GM12878 (cell line): ENCODE measurements around the gene PTPN22. TPM values are rescaled to one million over a fixed set of nuclear protein-coding genes. Genes with fewer than 3 reads are reported as not detected.
A peak's percentile ranks its signal among the peaks of the same experiment; 100 is the strongest.

ENCODE experiments used
- ATAC-seq: fragments of 200-7000 bp; cut with Tn5 transposase; 3 replicates; pipeline ENCODE4 v1.9.1; 2020; ENCODE audit warnings: mild to moderate bottlenecking, moderate library complexity
- BruUV-seq: library from RNA; stranded (reverse); fragments of 400-500 nt; replicated peaks from 2 replicates; lab custom pipeline; 2021; lab: Mats Ljungman, UMichigan
- CTCF ChIA-PET: fragments of 300-600 bp; sonication (Branson Sonifier 250); formaldehyde crosslinking; extraction: SDS; loops from one replicate; lab custom pipeline; 2021; ENCODE audit warnings: inconsistent platforms; lab: Yijun Ruan, JAX
- POLR2A ChIA-PET: fragments of 350-600 bp; formaldehyde crosslinking; extraction: SDS; loops from one replicate; lab custom pipeline; 2021; ENCODE audit warnings: inconsistent platforms; lab: Charles Lee
- RAD21 ChIA-PET: fragments of 300-600 bp; sonication (Branson Sonifier 250); formaldehyde crosslinking; loops from one replicate; lab custom pipeline; 2023; ENCODE audit warnings: antibody characterized with exemption; ENCODE audit not compliant: unreplicated experiment; lab: Charles Lee
- SMC1A ChIA-PET: fragments of 300-600 bp; sonication (Branson Sonifier 250); formaldehyde crosslinking; loops from one replicate; lab custom pipeline; 2023; ENCODE audit not compliant: unreplicated experiment, uncharacterized antibody; lab: Charles Lee
- DNase-seq: peaks from one replicate; pipeline ENCODE4 v3.0.0-alpha.2; 2011; ENCODE audit warnings: low read depth, low spot score
- FAIRE-seq: peaks from 3 replicates; lab custom pipeline; 2011; peaks lifted over from hg19 to GRCh38; lab: Jason Lieb, UNC
- H2AFZ ChIP-seq: 2 replicates; pipeline ENCODE4 v1.6.0; 2011; ENCODE audit warnings: low read depth, low read length, control low read depth; ENCODE audit not compliant: control insufficient read depth
- H3K27ac ChIP-seq: 2 replicates; pipeline ENCODE4 v1.5.1; 2011; ENCODE audit warnings: control low read depth; ENCODE audit not compliant: control insufficient read depth, insufficient read depth
- H3K27me3 ChIP-seq, 2 experiments: replicated peaks in 1 of 2; 2 replicates each; pipeline versions ENCODE4 v1.6.0 to v1.6.1; 2011; ENCODE audit warnings: low read length in 1 of 2; ENCODE audit not compliant: control insufficient read depth in 2 of 2, insufficient read depth in 2 of 2
- H3K36me3 ChIP-seq, 2 experiments: 2 replicates each; pipeline ENCODE4 v1.5.1; 2011; ENCODE audit warnings: low read length in 1 of 2; ENCODE audit not compliant: control insufficient read depth in 2 of 2, insufficient read depth in 2 of 2
- H3K4me1 ChIP-seq: 2 replicates; pipeline ENCODE4 v1.6.1; 2011; ENCODE audit warnings: mild to moderate bottlenecking, low read length, moderate library complexity, mixed read lengths; ENCODE audit not compliant: control insufficient read depth, insufficient read depth
- H3K4me2 ChIP-seq: 2 replicates; pipeline ENCODE4 v1.6.0; 2011; ENCODE audit warnings: control low read depth; ENCODE audit not compliant: control insufficient read depth, insufficient read depth
- H3K4me3 ChIP-seq: fragments of 200-600 bp; sonication (generic); 2 replicates; pipeline ENCODE4 v1.5.1; 2016
- H3K79me2 ChIP-seq: 2 replicates; pipeline ENCODE4 v1.6.0; 2011; ENCODE audit warnings: low read length; ENCODE audit not compliant: control insufficient read depth, insufficient read depth
- H3K9ac ChIP-seq: 2 replicates; pipeline ENCODE4 v1.8.0; 2011; ENCODE audit warnings: low read length, control low read depth, mixed read lengths; ENCODE audit not compliant: control insufficient read depth, insufficient read depth
- H3K9me3 ChIP-seq: replicated peaks from 3 replicates; pipeline ENCODE4 v1.5.1; 2011; ENCODE audit warnings: mild to moderate bottlenecking, low read length; ENCODE audit not compliant: control insufficient read depth, insufficient read depth
- H4K20me1 ChIP-seq: 2 replicates; pipeline ENCODE4 v1.6.0; 2011; ENCODE audit not compliant: control insufficient read depth, insufficient read depth
- SPI1 ChIP-seq: IDR thresholded peaks from 2 replicates; pipeline ENCODE4 v1.6.1; 2011; ENCODE audit warnings: low read depth, mild to moderate bottlenecking, low read length, moderate library complexity, borderline replicate concordance; ENCODE audit not compliant: insufficient read depth
- YBX1 ChIP-seq: fragments of 450-650 bp; IDR thresholded peaks from 2 replicates; pipeline ENCODE4 v1.6.1; 2016; ENCODE audit warnings: antibody characterized with exemption
- WGBS: methylation state at CpG from one replicate; pipeline ENCODE4 v1.1.6; 2016; ENCODE audit warnings: low lambda C conversion rate; ENCODE audit not compliant: insufficient replicate concordance, insufficient coverage; ENCODE audit errors: missing lambda C conversion rate; 5-methylcytosine and 5-hydroxymethylcytosine counted together
- in situ Hi-C: fragments of 300-500 bp; cut with MboI; formaldehyde crosslinking; loops from 9 replicates; pipeline ENCODE4 v1.14.3; 2018; ENCODE audit warnings: mixed read lengths
- intact Hi-C: fragments of 100-400 bp; cut with micrococcal nuclease; formaldehyde crosslinking; loops from one replicate; pipeline ENCODE4 v1.14.2; 2022; ENCODE audit not compliant: unreplicated experiment
- polyA plus RNA-seq, 11 experiments: library from polyadenylated mRNA; depleted of rRNA in 4 of 11; unstranded in 6 of 11; stranded (reverse) in 5 of 11; fragments of >200 nt; fragmentation: Nextera tagmentation in 4 of 11; fragmentation: Illumina TruSeq in 1 of 11; extraction: Ambion mirVana in 4 of 11; extraction: Trizol in 1 of 11; gene quantifications; 1 replicate in 1 of 11; 2 replicates in 10 of 11; pipeline versions ENCODE4 v1.2.1 to v1.2.3, GENCODE V29; 2011 to 2016; ENCODE audit warnings: inconsistent platforms in 2 of 11, missing spikeins in 2 of 11, low read depth in 1 of 11
- total RNA-seq, 4 experiments: library from RNA; depleted of rRNA in 3 of 4; stranded (reverse); fragments of >200 nt in 3 of 4; fragmentation: Illumina TruSeq in 1 of 4; extraction: Trizol in 1 of 4; gene quantifications; 2 replicates each; pipeline versions ENCODE4 v1.2.1 to v1.2.3, GENCODE V29; 2013 to 2021
- TF ChIP-seq, protein P1 (sequence below): fragments of 450-650 bp; IDR thresholded peaks from 2 replicates; pipeline ENCODE4 v1.6.1; 2018; ENCODE audit warnings: mild to moderate bottlenecking, low read depth, moderate library complexity; ENCODE audit not compliant: partially characterized antibody
- TF ChIP-seq, protein P2 (sequence below): IDR thresholded peaks from 2 replicates; pipeline ENCODE4 v1.6.1; 2012; ENCODE audit warnings: low read depth, low read length, improper control_type of control experiment
- TF ChIP-seq, protein P3 (sequence below): fragments of 450-650 bp; IDR thresholded peaks from 2 replicates; pipeline ENCODE4 v1.6.1; 2017; ENCODE audit warnings: mild to moderate bottlenecking, moderate library complexity

Gene PTPN22
- total and polyA plus RNA-seq, 10 of the 15 experiments (the other 5 are each of a cell fraction or from before 2014, with no cell fraction given) = 22.8 to 65.1 (median 44.9) TPM

DNA sequence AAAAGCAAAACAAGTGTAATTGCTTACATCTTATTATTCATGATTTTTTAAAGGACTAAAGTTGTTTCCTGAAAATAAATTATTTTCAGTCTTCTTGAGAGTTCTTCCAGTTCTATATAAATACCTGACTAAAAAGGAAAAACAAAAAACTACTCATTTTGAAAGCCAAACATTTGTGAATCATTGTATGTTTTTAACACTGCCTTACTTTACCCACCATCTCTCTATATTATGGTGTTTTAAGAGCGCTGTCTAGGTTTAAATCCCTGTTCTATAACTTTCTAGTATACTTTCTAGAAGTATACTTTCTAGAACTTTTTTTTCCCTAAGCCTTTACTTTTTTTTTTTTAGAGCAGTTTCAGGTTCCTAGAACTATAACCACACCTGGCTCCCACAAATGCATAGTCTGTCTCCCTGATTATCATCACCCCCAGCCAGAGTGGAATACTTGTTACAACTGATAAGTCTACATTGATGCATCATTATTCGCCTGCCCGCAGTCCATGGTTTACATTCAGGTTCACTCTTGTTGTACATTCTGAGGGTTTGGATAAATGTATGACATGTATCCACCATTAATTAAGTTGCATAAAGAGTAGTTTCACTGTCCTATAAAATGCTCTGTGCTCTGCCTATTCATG lies 69.0 kb downstream of the PTPN22 start (continued):
- TF ChIP-seq, protein P1, sequence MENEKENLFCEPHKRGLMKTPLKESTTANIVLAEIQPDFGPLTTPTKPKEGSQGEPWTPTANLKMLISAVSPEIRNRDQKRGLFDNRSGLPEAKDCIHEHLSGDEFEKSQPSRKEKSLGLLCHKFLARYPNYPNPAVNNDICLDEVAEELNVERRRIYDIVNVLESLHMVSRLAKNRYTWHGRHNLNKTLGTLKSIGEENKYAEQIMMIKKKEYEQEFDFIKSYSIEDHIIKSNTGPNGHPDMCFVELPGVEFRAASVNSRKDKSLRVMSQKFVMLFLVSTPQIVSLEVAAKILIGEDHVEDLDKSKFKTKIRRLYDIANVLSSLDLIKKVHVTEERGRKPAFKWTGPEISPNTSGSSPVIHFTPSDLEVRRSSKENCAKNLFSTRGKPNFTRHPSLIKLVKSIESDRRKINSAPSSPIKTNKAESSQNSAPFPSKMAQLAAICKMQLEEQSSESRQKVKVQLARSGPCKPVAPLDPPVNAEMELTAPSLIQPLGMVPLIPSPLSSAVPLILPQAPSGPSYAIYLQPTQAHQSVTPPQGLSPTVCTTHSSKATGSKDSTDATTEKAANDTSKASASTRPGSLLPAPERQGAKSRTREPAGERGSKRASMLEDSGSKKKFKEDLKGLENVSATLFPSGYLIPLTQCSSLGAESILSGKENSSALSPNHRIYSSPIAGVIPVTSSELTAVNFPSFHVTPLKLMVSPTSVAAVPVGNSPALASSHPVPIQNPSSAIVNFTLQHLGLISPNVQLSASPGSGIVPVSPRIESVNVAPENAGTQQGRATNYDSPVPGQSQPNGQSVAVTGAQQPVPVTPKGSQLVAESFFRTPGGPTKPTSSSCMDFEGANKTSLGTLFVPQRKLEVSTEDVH = no peak

DNA sequence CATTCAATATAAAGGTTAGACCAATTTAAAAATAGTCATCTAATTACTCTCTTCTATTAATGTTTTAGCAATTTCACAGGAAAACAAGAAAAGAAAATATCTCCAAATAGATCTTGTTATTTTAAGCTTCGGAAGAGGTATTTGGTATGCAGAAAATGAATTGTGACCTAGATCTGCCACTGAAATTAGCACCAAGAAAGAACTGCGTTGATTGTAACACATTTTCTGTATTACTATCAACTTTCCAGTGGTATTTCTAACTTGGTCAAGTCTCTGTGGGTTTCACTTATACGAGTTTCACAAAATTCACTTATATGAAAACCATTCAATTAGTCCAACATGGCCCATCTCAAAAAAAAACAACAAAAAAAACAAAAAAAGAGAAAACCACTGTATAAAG lies 71.0 kb downstream of the PTPN22 start:
- in situ Hi-C loops = no loop called here
- Histone ChIP-seq H3K36me3 (peaks cover 0 to 9% of the 10 kb centered on the region in 2 experiments; a peak in 2 of 4 replicates), H2AFZ (no peak overlapping the region), H3K79me2 (peaks cover 64% of the 10 kb centered on the region), H3K9ac (no peak overlapping the region), H3K4me3 (0 out of 2 replicates have a peak overlapping the region, but pooled peaks have one; percentile 6), H3K27ac (no peak overlapping the region), H3K4me2 (peak overlapping the region; percentile 17; the same call in 1 of the 2 replicates), H3K9me3 (peaks cover 7% of the 10 kb centered on the region), H4K20me1 (no peaks in the 10 kb centered on the region), H3K27me3 (no peaks in the 10 kb centered on the region), H3K4me1 (peaks cover 14% of the 10 kb centered on the region)
- POLR2A ChIA-PET = interaction anchor here (1.6 to 1.8 kb wide), 3 partner anchors 11 to 40 kb away, joined by 4 to 8 read pairs (median 7); partner anchors contain the start of gene RSBN1
- intact Hi-C loops = no loop called here
- RAD21 ChIA-PET = interaction anchor here (1.2 to 1.8 kb wide), 3 partner anchors 11 to 47 kb away, joined by 3 to 7 read pairs (median 7); no protein-coding TSS in a partner anchor
- CTCF ChIA-PET = interaction anchor here (1.1 to 1.6 kb wide), 6 partner anchors 9 to 163 kb away, joined by 3 to 5 read pairs (median 4); no protein-coding TSS in a partner anchor
- no TSS peak for BruUV-seq
- DNase-seq (no peak), FAIRE-seq (no peak), ATAC-seq (peak; percentile 62)
- SMC1A ChIA-PET = interaction anchor here (0.6 to 10.5 kb wide), 6 partner anchors 11 to 103 kb away, joined by 3 to 134 read pairs (median 6); partner anchors contain the start of gene PHTF1
- 25% methylated on average over 3 of the region's 3 CpGs for WGBS
- TF ChIP-seq, protein P2, sequence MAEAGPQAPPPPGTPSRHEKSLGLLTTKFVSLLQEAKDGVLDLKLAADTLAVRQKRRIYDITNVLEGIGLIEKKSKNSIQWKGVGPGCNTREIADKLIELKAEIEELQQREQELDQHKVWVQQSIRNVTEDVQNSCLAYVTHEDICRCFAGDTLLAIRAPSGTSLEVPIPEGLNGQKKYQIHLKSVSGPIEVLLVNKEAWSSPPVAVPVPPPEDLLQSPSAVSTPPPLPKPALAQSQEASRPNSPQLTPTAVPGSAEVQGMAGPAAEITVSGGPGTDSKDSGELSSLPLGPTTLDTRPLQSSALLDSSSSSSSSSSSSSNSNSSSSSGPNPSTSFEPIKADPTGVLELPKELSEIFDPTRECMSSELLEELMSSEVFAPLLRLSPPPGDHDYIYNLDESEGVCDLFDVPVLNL = no peak
- TF ChIP-seq SPI1 (no peak), YBX1 (no peak)
- TF ChIP-seq, protein P3, sequence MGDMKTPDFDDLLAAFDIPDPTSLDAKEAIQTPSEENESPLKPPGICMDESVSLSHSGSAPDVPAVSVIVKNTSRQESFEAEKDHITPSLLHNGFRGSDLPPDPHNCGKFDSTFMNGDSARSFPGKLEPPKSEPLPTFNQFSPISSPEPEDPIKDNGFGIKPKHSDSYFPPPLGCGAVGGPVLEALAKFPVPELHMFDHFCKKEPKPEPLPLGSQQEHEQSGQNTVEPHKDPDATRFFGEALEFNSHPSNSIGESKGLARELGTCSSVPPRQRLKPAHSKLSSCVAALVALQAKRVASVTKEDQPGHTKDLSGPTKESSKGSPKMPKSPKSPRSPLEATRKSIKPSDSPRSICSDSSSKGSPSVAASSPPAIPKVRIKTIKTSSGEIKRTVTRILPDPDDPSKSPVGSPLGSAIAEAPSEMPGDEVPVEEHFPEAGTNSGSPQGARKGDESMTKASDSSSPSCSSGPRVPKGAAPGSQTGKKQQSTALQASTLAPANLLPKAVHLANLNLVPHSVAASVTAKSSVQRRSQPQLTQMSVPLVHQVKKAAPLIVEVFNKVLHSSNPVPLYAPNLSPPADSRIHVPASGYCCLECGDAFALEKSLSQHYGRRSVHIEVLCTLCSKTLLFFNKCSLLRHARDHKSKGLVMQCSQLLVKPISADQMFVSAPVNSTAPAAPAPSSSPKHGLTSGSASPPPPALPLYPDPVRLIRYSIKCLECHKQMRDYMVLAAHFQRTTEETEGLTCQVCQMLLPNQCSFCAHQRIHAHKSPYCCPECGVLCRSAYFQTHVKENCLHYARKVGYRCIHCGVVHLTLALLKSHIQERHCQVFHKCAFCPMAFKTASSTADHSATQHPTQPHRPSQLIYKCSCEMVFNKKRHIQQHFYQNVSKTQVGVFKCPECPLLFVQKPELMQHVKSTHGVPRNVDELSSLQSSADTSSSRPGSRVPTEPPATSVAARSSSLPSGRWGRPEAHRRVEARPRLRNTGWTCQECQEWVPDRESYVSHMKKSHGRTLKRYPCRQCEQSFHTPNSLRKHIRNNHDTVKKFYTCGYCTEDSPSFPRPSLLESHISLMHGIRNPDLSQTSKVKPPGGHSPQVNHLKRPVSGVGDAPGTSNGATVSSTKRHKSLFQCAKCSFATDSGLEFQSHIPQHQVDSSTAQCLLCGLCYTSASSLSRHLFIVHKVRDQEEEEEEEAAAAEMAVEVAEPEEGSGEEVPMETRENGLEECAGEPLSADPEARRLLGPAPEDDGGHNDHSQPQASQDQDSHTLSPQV = no peak
